B cell (primary cell): ENCODE data around the gene FOXL1. TPM values are rescaled to one million over a fixed set of nuclear protein-coding genes. Genes with fewer than 3 reads are reported as not detected.

Experiments
- ATAC-seq: fragments of 200-7000 bp; cut with Tn5 transposase; one replicate; pipeline ENCODE4 v1.10.0; 2021; ENCODE audit warnings: low read depth, mild to moderate bottlenecking, moderate number of reproducible peaks, moderate library complexity
- CTCF ChIA-PET: fragments of 350-600 bp; sonication (Branson Sonifier 250); formaldehyde crosslinking; loops from one replicate; lab custom pipeline; 2021; ENCODE audit warnings: antibody characterized with exemption, inconsistent platforms; lab: Charles Lee
- POLR2A ChIA-PET: fragments of 350-600 bp; sonication (Branson Sonifier 250); formaldehyde crosslinking; loops from one replicate; lab custom pipeline; 2021; ENCODE audit warnings: antibody characterized with exemption; lab: Charles Lee
- DNase-seq: peaks from one replicate; pipeline ENCODE4 v3.0.0; 2013
- H2AFZ ChIP-seq: 2 replicates; pipeline ENCODE4 v1.6.1; 2012; ENCODE audit warnings: mild to moderate bottlenecking, low read depth, low read length; ENCODE audit not compliant: insufficient read depth, poor library complexity, severe bottlenecking
- H3K27ac ChIP-seq, 2 donors: 1 replicate in 1 of 2; 2 replicates in 1 of 2; pipeline ENCODE4 v1.5.1; 2012 to 2013; ENCODE audit warnings: low read length in 2 of 2, mild to moderate bottlenecking in 2 of 2, moderate library complexity in 1 of 2
- H3K27me3 ChIP-seq, 4 experiments: fragments of 200-600 bp in 1 of 4; sonication (generic) in 1 of 4; replicated peaks in 1 of 4; 1 replicate in 2 of 4; 2 replicates in 2 of 4; pipeline versions ENCODE4 v1.6.1 to v1.7.0; 2013 to 2016; ENCODE audit warnings: low read length in 3 of 4, mild to moderate bottlenecking in 2 of 4, mixed read lengths in 1 of 4, moderate library complexity in 1 of 4; ENCODE audit not compliant: insufficient read depth in 4 of 4, control insufficient read depth in 3 of 4; ENCODE audit errors: control extremely low read depth in 1 of 4
- H3K36me3 ChIP-seq, 2 experiments: replicated peaks in 1 of 2; 1 replicate in 1 of 2; 2 replicates in 1 of 2; pipeline versions ENCODE4 v1.6.1 to v1.7.1; 2013; ENCODE audit warnings: low read length in 1 of 2; ENCODE audit not compliant: insufficient read depth in 2 of 2, control insufficient read depth in 1 of 2; ENCODE audit errors: control extremely low read depth in 1 of 2, extremely low read depth in 1 of 2
- H3K4me1 ChIP-seq, 2 donors: fragments of 200-600 bp in 1 of 2; sonication (generic) in 1 of 2; 1 replicate in 1 of 2; 2 replicates in 1 of 2; pipeline versions ENCODE4 v1.5.1 to v1.6.1; 2013 to 2017; ENCODE audit warnings: low read length in 2 of 2; ENCODE audit not compliant: control insufficient read depth in 2 of 2, insufficient read depth in 2 of 2
- H3K4me2 ChIP-seq: replicated peaks from 2 replicates; pipeline ENCODE3; 2012; ENCODE audit warnings: mild to moderate bottlenecking, low read depth, low read length; ENCODE audit not compliant: poor library complexity, severe bottlenecking
- H3K4me3 ChIP-seq, 5 experiments: fragments of 200-600 bp in 1 of 5; sonication (generic) in 1 of 5; 1 replicate in 3 of 5; 2 replicates in 2 of 5; pipeline versions ENCODE4 v1.5.1 to v1.7.0; 2011 to 2016; ENCODE audit warnings: low read length in 4 of 5, mild to moderate bottlenecking in 4 of 5, low read depth in 2 of 5, control low read depth in 1 of 5, moderate library complexity in 1 of 5; ENCODE audit not compliant: insufficient read depth in 1 of 5; ENCODE audit errors: control extremely low read depth in 1 of 5, extremely low read depth in 1 of 5
- H3K79me2 ChIP-seq: fragments of 200-600 bp; sonication (generic); one replicate; pipeline ENCODE4 v1.6.0; 2016; ENCODE audit warnings: low read length; ENCODE audit not compliant: control insufficient read depth, insufficient read depth
- H3K9ac ChIP-seq: fragments of 200-600 bp; sonication (generic); 2 replicates; pipeline ENCODE4 v1.6.1; 2017; ENCODE audit warnings: mild to moderate bottlenecking, low read length, moderate library complexity
- H3K9me3 ChIP-seq, 3 donors: one replicate each; pipeline versions ENCODE4 v1.6.1 to v1.7.1; 2013; ENCODE audit warnings: low read length in 2 of 3; ENCODE audit not compliant: control insufficient read depth in 2 of 3, insufficient read depth in 1 of 3; ENCODE audit errors: control extremely low read depth in 1 of 3
- H4K20me1 ChIP-seq: 2 replicates; pipeline ENCODE4 v1.6.0; 2012; ENCODE audit warnings: mild to moderate bottlenecking, low read length; ENCODE audit not compliant: insufficient read depth, control insufficient read depth, poor library complexity, severe bottlenecking
- H3K27ac Mint-ChIP-seq: one replicate; pipeline ENCODE4 v1.8.0; 2021; ENCODE audit warnings: mixed read lengths
- H3K27me3 Mint-ChIP-seq: one replicate; pipeline ENCODE4 v1.8.0; 2021; ENCODE audit warnings: mixed read lengths
- H3K4me1 Mint-ChIP-seq: one replicate; pipeline ENCODE4 v1.8.0; 2021; ENCODE audit warnings: mixed read lengths
- H3K4me3 Mint-ChIP-seq: one replicate; pipeline ENCODE4 v1.8.0; 2021; ENCODE audit warnings: mixed read lengths
- H3K9me3 Mint-ChIP-seq: one replicate; pipeline ENCODE4 v1.8.0; 2022; ENCODE audit warnings: mixed read lengths; ENCODE audit not compliant: insufficient read depth
- CTCF ChIP-seq: fragments of 200-600 bp; IDR thresholded peaks from one replicate; pipeline ENCODE4 v1.8.0; 2022; ENCODE audit warnings: antibody characterized with exemption, mild to moderate bottlenecking
- EZH2 ChIP-seq: IDR thresholded peaks from 2 replicates; pipeline ENCODE4 v1.6.1; 2012; ENCODE audit warnings: borderline replicate concordance, low read depth, mild to moderate bottlenecking, moderate library complexity, low read length; ENCODE audit not compliant: insufficient read depth, poor library complexity, severe bottlenecking
- WGBS: methylation state at CpG from one replicate; pipeline ENCODE4 v1.1.5; 2013; ENCODE audit warnings: missing lambda C conversion rate; ENCODE audit not compliant: insufficient coverage; 5-methylcytosine and 5-hydroxymethylcytosine counted together
- intact Hi-C: fragments of 100-400 bp; cut with micrococcal nuclease; formaldehyde crosslinking; loops from one replicate; pipeline ENCODE4 v1.10.0; 2022
- polyA plus RNA-seq: library from polyadenylated mRNA; depleted of rRNA; stranded (reverse); fragments of >200 nt; gene quantifications from 2 replicates; pipeline ENCODE4 v1.2.3, GENCODE V29; 2012
- total RNA-seq, 2 donors: library from RNA; stranded (reverse); fragments of 120-200 nt in 1 of 2; gene quantifications; 1 replicate in 1 of 2; 2 replicates in 1 of 2; pipeline versions ENCODE4 v1.2.3 to v1.2.4, GENCODE V29; 2013 to 2022

The FOXL1 gene
- total and polyA plus RNA-seq, 2 donors (not counting 1 experiment from before 2014, with no cell fraction given): not detected

GRCh38 chr16:86569701-86570447, 8.5 kb upstream of the FOXL1 start:
- Mint-ChIP-seq H3K27ac (peak overlapping the region; percentile 32), H3K4me3 (no peak overlapping the region), H3K9me3 (no peaks in the 10 kb centered on the region), H3K4me1 (peaks cover 11% of the 10 kb centered on the region), H3K27me3 (peaks cover 60% of the 10 kb centered on the region)
- Histone ChIP-seq H3K79me2 (no peaks in the 10 kb centered on the region), H4K20me1 (no peaks in the 10 kb centered on the region), H3K27ac (no peak overlapping the region), H3K36me3 (no peaks in the 10 kb centered on the region), H3K27me3 (peaks cover 0 to 63% (median 36%) of the 10 kb centered on the region in 4 experiments), H3K4me1 (peaks cover 20 to 24% of the 10 kb centered on the region in 2 donors), H3K9ac (no peak overlapping the region), H3K4me2 (no peak overlapping the region), H3K9me3 (peaks cover 0 to 16% (median 0%) of the 10 kb centered on the region in 3 donors), H3K4me3 (no peak overlapping the region), H2AFZ (no peak overlapping the region)
- POLR2A ChIA-PET: no interaction called here
- WGBS: 92% methylated on average over 4 of the region's 13 CpGs
- TF ChIP-seq EZH2 (no peak), CTCF (no peak)
- DNase-seq (no peak), ATAC-seq (no peak)
- CTCF ChIA-PET: interaction anchor here (0.7 to 1.3 kb wide), 2 partner anchors 14 to 851 kb away, joined by 3 read pairs; no protein-coding TSS in a partner anchor
- intact Hi-C loops: loop anchor here (5.0 kb wide), 1 partner anchor 58 kb away; the partner anchor contains the start of gene FOXF1
